Medulla oblongata (tissue), 1 donor: ENCODE results near the gene UTP14C.
"Not testable (repeated sequence)": the region's sequence is repeated elsewhere in the genome, so short reads cannot be mapped to it uniquely, and the experiment has no call there.

Source experiments
- DNase-seq: peaks from one replicate; pipeline ENCODE4 v3.0.0-alpha.2; 2015; ENCODE audit errors: extremely low spot score

UTP14C gene, protein sequence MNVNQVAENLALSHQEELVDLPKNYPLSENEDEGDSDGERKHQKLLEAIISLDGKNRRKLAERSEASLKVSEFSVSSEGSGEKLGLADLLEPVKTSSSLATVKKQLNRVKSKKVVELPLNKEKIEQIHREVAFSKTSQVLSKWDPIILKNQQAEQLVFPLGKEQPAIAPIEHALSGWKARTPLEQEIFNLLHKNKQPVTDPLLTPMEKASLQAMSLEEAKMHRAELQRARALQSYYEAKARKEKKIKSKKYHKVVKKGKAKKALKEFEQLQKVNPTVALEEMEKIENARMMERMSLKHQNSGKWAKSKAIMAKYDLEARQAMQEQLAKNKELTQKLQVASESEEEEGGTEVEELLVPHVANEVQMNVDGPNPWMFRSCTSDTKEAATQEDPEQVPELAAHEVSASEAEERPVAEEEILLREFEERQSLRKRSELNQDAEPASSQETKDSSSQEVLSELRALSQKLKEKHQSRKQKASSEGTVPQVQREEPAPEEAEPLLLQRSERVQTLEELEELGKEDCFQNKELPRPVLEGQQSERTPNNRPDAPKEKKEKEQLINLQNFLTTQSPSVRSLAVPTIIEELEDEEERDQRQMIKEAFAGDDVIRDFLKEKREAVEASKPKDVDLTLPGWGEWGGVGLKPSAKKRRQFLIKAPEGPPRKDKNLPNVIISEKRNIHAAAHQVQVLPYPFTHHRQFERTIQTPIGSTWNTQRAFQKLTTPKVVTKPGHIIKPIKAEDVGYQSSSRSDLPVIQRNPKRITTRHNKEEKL

DNA sequence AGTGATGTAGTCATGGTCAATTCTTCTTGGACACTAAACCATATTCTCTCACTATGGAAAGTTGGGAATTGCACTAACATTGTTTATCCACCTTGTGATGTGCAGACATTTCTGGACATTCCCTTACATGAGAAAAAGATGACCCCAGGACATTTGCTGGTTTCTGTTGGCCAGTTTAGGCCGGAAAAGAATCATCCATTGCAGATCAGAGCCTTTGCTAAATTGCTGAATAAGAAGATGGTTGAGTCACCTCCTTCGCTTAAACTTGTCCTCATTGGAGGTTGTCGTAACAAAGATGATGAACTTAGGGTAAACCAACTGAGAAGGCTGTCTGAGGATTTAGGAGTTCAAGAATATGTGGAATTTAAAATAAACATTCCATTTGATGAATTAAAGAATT is at the start of gene UTP14C:
Gene UTP14C, plus strand, starts transcription at position 211 of the 400 bp plus-strand sequence. CDS start 4,114 bp downstream, outside the sequence.
- no peak for DNase-seq

DNA sequence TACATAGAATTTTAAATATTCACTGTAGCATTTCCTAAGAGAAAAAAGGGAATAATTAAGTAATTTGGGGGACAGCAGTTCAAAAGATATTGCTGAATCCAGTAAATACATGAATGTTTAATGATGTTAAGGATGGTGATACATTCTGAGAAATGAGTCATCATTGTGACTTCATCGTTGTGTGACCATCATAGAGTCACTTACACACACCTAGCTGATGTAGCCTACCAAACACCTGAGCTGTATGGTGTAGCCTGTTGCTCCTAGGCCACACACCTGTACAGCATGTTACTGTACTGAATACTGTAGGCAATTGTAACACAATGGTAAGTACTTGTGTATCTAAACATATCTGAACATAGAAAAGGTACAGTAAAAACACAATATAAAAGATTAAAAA is 48.1 kb upstream of the UTP14C start:
- no peak for DNase-seq

DNA sequence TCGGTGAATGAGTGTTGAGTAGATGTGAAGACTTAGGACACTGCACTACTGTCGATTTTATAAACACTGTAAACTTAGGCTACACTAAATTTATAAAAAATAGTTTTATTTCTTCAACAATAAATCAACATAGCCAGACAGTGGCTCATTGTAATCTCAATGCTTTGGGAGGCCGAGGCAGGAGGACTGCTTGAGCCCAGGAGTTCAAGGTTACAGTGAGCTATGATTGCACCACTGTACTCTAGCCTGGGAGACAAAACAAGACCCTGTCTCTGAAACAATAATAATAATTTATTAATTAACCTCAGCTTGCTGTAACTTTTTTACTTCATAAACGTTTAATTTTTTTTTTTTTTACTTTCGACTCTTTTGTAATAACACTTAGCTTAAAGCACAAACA is 47.6 kb upstream of the UTP14C start:
- no peak for DNase-seq

DNA sequence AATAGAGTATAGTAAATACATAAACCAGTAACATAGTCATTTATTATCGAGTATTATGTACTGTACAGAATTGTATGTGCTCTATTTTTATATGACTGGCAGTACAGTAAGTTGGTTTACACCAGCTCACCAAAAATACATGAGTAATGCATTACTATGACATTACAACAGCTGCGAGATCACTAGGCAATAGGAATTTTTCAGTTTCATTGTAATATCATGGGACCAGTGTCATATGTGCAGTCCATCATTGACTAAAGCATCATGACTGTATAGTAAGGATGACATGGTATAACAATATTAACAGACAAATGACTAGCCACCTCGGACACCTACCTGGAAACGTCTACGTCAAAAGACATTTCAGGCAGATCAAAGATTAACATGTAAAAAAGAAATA is 46.9 kb upstream of the UTP14C start:
- no peak for DNase-seq

DNA sequence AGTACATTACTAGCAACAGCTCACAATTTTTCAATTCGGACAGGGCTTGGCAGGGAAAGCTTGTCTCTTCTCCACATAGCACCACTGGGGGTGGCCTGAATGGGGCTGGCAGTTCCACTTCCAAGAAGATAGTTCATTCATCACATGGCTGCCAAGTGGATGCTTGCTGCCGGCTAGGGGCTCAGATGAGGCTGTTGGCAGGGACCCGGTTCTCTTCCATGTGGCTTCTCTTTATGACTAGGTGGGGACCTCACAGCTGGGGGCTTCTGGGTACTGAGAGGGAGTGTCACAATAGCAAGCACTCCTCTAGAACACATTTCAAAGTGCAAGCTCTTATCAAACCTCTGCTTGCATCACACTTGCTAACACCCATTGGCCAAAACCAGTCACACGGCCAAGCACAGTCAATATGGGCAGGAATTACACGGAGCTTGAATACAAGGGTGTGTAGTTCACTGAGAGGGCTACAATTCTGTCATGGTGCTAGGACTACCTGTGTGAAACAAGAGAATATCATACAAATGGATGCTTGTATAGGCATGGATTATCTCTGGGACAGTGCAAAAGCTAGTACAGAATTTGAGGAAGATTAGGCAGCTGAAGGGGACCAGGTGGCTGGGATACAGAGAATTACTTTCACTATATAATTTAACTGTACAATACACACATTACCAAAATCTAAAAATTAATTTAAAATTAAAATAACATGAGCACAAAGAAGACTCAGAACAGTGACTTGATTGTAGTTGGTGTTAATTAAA is 45.5 kb upstream of the UTP14C start:
- no peak for DNase-seq

DNA sequence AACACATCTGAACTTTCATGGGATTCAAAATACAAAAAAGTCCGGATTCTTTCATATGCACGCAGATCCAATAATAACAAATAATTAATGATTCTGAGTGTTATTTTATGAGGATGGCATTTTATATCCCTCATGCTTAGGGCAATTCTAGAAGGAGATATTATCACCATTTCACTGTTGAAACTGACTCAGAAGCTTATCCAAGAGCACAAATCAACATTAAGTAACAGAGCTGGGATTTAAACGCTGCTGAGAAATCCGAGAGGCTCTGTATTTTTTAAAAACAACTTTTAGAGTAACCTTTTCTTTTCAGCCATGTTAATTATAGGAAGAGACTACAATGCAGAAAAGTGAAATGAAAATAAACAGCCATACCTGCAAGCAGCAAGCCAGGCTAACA is 43.6 kb upstream of the UTP14C start:
- no peak for DNase-seq

DNA sequence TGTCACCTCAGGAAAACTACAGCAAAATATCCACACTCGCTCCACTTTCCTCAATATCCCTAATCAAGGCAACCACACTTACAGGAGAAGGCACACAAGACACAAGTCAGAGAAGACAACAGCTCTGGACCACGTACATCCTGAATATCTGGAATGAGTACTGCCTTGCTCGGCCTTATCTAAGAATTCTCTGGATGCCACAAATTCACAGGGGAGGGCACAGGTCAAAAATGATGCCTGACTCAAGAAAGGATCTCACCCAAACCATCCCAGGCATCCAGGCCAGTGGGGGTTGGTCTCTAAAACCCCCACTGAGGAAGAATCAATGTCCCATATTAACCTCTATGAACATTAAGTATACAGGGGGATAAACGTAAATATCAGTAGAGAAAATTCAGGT is 43.1 kb upstream of the UTP14C start:
- DNase-seq = no peak

DNA sequence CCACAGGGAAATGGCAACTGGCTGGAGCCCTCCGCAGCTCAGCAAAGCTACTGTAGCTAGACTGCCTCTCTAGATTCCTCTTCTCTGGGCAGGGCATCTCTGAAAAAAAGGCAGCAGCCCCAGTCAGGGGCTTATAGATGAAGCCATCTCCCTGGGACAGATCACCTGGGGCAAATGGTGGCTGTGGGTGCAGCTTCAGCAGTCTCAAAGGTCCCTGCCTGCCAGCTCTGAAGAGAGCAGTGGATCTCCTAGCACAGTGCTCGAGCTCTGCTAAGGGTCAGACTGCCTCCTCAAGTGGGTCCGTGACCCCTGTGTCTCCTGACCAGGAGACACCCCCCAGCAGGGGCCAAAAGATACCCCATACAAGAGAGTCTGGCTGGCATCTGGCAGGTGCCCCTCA is 41.2 kb upstream of the UTP14C start:
- not testable (repeated sequence) for DNase-seq

DNA sequence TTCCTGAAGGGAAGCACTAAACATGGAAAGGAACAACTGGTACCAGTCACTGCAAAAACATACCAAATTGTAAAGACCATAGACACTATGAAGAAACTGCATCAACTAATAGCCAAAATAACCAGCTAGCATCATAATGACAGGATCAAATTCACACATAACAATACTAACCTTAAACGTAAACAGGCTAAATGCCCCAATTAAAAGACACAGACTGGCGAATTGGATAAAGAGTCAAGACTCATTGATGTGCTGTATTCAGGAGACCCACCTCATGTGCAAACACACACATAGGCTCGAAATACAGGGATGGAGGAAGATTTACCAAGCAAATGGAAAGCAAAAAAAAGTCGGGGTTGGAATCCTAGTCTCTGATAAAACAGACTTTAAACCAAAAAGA is 39.6 kb upstream of the UTP14C start:
- not testable (repeated sequence) for DNase-seq

DNA sequence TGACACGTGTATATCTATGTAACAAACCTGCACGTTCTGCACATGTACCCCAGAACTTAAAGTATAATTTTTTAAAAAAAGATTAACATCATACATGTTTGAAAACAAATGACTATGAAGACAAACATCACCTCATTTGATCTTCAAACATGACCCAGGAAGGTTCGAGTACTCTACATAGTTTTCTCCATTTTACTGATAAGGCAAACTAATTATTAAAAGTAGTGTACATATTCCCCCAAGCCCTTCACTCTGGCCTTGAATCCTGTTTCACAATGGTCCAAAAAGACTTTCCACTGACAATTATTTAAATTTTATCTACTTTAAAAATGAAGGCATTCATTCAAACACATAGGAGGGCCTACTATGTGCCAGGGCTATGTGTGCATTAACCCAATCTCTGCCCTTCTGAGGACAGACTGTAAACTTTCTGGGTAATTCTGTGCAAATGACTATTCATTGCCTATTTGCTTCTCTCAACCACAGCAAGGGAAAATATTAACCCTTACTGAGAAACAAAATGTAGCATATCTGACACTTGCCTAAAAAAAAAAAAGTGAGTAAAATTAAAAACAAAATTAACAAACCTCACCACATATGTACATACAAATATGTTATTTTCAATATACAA is 35.4 kb upstream of the UTP14C start:
- DNase-seq = no peak

DNA sequence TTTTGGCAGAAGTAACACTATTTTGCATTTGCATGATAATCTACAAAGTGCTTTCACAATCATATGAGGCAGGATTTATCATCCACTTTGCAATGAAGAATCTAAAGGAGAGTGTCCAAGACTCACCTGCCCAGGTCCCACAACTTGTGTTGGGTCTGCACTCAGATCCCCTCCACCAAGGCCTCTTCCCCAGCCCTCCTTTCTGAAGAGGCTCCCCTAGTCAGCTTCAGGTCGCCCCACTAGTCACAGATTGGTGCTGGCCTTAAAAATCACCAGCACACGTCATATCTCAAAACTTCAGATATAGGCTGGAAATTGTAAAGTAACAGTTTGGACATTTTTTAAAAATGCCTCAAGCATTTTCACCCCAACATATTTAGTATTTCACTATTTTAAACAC is 30.8 kb upstream of the UTP14C start:
- DNase-seq = no peak

DNA sequence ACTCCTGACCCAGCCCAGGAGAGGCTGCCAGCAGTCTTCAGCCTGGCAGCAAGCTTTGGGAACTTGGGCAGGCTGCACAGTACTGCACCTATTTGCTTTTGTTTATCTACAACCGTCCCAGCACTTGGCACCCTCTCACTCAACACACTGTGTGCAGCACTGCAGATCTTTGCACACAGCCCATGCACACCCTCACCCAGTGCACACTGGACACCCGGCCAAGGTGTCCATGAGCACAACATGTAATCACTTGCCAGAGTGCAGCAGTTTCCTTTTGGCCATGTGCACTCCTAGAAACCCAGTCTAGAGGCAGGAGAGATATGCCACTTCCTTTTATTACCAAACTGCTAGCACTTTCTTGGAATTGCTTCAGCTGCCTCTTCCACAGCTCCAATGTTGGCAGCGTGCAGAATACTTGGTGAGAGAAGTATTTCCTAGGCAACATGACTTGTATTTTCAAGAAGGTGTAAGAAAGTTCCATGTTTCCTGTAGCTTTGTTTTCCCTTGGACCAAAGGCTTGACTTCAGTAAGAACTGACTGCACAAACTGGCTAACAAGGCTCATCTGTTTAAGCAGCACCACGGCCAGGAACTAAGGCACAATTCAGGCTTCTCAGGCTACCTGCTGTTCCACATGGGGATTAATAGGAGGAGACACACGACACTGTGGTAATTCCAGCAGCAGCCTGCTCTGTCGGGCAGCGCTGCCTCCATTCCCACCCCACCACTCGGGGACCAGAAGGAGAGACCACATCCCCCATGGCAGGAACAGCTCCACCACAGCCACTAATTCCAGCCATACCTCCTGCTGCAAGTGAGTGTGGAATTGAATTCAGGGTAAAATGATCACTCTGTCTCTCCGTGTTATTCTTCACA is 28.6 kb upstream of the UTP14C start:
- peak; percentile 71 for DNase-seq

DNA sequence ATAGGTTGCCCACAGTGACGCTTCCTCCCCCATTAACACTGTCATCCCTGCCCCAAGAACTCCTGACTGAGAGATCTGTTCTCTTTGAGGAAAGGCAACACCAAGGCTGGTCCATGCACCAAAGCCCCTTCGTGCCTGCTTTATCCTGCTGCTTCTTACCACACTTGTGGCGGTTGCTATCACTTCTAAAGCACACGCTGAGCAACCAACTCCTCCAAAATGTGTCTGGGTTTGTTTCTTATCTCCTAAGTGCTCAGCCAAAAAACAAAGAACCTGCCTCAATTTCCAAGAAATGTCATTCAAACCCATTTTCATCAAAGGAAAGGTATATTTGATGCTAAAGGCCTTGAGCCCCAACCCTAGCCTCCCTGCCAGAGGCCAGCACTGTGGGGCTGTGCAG is 27.9 kb upstream of the UTP14C start:
- no peak for DNase-seq

DNA sequence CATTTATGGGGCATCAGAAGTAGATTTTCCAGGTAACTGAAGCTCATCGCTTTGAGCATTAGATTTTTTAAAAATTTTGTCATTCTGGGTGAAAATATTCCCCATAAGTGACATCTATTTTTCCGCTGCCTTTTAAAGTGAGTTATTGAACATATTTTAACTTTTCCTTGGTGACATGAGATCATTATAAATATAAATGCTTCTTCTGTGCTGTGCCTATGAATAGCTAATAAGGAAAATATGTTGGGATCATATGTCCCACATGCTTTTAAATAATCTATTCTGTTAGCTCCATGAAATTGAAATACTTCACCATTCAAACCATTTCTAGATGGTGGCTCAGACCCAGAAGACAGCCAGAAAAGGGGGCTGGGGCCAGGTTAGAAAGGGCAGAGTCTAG is 27.3 kb upstream of the UTP14C start:
- DNase-seq = no peak

DNA sequence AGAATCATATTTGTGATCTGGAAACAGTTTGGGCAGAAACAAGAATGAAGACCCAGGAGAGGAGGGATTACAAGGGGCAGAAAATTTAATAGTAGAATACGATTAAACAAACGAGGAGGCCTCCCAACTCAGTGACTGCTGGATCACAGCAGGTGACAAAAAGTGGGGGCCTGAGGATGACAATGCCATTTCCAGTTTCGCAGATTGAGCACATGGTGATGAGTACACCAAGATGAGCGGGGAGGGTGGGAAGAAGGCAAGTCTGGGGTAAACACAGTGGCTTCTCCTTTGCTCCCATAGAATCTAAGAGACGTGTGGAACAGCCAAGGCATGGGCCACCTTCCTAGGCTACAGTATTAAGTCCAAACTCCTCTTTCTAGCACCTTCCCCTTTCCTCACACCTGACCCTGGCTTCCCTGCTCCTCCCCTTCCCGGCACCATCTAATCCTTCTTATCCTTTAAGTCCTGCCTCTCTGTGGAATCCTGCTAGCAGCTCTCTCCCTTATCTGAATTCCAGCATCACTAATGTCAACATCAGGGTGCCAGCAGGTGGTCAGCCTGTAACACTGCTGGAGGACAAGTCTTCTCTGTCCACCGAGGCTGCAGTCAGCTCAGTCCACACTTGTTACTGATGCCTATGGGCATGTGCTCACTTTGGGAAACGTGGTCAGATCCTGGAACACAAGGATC is 26.7 kb upstream of the UTP14C start:
- DNase-seq = no peak

DNA sequence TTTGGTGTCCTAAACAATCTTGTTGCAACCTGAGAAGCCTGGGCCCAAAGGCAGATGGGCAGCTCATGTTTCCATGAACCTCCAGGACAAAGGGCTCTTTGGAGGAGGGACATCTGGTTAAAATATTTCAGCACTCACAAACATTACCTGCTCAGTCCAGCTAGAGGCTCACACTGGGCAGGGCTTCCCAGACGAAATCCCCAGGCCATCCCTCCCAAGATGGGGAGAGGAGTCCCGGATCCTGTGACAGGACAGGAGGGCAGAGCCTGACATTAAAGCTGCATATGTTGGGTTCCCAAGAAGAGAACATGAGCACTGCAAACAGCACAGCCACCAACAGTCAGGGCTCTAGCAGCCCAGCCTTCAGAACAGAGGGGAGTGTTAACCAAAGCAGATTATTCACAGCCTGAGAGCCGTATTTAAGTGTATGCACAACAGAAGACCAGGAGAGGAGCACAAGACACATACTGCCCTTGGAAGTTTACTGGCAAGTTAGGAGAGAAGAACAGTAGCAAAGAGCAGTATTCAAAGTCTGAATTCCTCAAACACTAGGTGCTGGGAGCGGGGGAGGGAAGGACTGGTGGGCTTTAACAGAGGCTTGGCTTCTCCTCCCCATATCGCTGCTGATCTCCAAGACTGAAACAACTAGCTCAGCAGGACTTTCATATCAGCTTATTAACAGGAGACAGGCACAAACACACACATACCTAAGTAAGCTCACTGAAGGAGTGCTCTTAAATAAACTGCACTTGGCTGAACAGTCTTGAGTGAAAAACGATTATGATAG is 25.6 kb upstream of the UTP14C start:
- no peak for DNase-seq

DNA sequence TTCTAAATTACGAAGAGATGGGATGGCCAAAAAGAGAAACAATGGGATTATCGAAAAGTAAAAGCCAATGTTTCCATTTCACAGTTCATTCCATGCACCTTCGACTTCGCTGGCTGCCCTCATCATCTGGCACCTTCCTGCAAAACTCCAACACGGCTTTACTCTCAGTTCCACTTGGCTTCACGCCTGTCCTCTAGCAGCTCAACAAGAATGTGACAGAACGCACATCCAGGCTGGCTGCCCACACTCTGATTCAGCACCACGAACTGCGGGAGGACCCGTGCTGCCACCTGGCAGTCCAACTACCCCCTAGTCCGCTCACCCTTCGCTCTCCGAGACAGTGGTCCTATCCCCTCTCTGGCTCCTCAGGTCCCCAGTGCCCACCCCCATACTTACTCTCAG is 25.0 kb upstream of the UTP14C start:
- DNase-seq = peak; percentile 20

DNA sequence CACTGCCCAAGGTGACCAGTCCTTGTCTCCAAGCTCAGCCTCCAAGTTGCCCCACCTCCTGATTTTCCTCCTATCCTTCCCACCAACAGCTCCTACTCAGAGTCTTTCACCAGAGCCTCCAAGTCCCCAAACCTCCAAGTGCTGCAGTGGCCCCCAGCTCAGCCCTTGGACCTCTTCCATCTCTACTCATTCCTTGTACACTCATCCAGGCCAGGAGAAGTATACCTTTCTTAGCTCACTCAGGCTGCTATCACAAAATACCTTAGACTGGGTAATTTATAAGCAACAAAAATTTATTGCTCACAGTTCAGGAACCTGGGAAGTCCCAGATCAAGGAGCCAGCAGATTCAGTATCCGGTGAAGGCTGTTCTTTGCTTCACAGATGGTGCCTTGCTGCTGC is 24.6 kb upstream of the UTP14C start:
- no peak for DNase-seq

DNA sequence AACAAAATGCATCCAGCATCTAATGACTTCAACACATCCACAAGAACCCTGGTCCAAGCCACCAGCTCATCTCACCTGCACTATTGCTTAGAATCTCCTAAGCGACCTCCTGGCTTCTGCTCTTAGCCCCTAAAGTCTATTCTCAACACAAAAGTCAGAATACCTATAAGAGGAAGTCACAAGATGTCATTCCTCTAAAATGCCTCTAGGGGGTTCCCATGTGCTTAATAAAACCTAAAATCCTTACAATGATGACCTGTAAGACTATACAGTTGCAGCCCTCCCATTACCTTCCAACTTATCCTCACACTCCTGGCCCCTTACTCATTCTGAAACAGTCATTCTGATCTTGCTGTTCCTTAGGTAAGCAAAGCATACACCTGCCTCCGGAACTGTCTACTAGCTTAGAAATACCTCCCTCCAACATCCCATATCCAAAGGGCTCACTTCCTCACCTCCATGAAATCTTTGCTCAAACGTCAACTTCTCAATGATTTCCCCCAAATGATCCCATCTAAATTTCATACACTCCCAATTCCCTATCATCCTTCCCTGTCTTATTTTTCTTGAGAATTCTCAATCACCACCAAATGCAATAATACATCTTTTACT is 23.3 kb upstream of the UTP14C start:
- DNase-seq = peak; percentile 42
